ENCODE measurements around the gene MYOZ3.

The MYOZ3 gene

DNA sequence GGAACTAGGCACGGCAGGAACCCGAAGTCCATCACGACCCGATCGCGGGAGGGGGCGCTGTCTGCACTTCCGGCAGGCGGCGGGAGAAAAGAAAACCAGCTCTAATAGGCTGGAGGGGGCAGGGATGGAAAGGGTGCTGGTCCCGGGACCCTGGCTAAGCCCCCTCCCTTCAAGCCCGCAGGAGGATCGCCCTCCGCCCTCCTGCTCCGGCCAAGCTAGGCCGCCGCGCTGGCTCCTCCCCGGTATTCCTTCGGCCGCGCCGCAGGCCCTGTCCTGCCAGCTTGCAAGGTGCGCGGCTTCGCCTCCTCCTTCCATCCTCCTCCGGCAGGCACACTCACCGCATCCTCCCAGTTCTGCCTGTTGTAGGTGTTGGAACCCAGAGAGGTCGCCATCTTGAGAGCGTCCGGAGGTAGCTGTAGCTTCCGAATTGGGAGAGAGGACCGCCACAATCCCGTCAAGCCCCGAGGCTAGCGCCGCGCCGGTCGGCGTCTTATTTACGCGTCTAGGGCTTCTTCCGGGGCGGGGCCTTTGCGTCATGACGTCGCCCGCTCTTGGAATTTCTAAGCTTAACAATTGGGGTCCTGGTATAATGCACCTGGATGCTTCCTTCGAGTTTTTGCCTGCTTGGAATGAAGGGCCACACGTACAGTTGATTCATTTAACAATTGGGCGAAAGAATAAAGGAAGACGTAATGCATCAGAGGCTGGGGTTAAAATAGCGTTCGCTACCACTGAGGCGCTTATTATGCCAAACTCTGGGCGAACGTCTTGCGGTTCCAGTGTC is 39.7 kb downstream of the MYOZ3 start, which contains the start of gene RBM22:
TSS of gene RBM22 (minus strand) at position 469 of the 784 bp plus-strand sequence. CDS start at position 392, 77 bp downstream.
- DNase-seq (ENCODE audit: low read depth in 3 of 3), result peak; percentile 77 to 84 (median 82)

DNA sequence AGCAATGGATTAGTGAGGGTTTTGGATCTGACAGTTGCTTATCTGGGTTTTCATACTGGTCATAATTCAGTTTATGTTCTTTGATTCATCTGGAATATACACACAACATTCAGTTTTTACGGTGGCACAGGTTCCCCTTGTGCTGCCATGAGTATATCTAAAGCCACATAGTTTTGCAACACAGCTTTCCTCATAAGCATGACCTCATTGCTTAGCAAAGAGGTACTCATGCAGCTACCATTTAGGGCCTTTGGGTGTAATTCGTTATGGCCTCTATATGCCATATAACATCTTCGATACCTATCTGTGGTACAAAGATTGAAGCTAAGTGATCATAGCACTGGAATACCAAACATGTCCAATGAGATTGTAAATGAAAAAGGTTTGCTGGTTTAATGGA is 42.7 kb downstream of the MYOZ3 start:
- DNase-seq (ENCODE audit: low read depth in 3 of 3), result no peak

DNA sequence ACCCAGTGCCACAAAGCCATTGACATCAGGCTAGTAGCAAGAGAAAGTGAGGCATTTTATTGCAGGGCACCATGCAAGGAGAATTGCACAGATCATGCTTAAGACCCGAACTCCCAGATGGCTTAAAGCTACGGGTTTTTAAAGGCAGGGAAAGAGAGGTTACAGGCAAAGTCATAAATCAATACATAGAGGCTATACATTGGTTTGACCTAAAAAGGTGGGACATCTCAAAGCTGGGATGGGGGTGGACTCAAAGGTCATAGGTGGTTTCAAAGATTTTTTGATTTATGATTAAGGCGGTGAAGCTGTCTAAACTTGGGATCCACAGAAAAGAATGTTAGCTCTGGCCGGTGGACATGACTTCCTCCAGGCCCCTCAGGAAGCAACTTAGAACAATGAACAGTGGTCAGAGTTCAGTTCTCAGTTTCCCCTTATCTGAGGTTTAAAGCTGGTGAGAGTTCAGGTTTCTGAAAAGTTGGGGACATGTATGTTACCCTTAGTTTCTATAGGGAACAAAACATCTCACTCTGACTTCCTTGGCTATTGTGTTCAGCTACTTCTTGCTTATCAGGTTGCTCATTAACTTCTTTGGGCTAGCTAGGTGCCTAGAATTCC is 45.8 kb downstream of the MYOZ3 start:
- DNase-seq (ENCODE audit: low read depth in 3 of 3), result no peak

DNA sequence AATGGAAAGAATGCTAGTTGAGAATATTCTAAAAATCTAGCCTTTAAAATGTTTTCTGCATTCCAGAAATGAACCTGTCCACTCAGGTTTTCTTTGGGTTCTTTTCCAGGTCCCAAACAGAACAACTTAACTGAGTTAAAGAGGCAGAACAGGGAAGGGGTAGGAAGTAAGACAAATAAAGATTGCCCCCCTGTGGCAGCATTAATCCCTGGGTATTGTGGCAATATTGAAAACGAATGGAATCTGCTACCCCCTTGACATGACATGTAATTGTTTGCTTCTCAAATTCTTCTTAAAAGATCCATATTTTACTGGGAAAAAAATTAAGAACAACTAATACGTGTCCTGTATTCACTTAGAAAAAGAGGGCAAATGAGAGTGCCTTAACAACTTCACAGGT is 49.1 kb downstream of the MYOZ3 start:
- no peak for DNase-seq (ENCODE audit: low read depth in 3 of 3)

DNA sequence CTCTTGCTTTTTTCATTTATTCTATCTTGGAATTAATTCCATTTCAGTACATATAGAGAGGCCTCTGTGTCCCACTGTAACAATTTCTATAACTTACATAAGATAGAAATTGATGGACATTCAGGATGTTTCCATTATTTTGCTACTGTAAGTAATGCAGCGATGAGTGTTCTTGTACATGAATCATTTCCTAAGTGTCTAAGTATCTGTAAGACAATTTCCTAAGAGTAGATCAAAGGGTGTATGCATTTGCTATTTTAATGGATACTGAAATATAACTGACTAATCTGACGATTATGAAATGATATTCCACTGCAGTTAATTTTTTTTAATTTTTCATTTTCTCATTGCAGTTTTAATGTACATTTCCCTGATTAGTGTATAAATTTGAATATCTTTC is 62.8 kb downstream of the MYOZ3 start:
- no peak for DNase-seq (ENCODE audit: low read depth in 3 of 3)
